NK-92 (cell line): Measurements from ENCODE around the gene KCNJ5.

Source experiments
- DNase-seq: peaks from one replicate; lab custom pipeline; 2025; ENCODE audit not compliant: unreplicated experiment; lab: John Stamatoyannopoulos, UW

Gene KCNJ5

DNA sequence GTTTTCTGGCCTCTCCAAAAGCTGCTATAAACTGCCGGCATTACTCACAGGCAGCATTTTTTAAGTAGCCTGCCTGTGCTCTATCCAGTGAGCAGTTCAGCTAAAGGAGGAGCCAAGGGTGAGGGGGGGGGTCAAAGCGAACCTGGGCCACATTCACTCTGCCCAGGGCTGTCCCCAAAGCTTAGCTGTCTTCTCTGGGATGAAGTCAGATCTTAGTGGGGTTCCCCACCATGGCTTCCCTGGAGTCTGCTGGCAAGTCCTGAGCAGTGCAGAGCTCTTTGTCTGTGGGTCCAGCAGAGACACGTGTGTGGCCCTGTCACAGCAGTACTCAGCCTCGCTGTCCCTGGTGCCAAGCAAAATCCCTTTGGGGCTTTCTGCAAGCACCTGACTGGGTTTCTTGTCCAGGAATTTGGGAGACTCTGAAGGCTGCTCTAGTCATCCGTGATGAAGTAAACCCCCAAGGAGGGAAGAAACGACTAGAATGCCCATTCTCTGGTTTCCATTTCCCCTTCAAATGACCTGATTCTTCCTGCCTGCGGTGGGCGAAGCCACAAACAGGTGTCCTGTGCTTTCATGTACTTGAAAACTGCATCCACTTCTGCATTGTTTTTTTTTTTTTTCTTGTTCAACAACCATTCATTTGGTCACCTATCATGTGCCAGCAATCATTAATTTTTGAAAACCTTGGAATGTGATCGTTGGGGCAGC is 2.6 kb downstream of the KCNJ5 start:
- DNase-seq, result no peak

DNA sequence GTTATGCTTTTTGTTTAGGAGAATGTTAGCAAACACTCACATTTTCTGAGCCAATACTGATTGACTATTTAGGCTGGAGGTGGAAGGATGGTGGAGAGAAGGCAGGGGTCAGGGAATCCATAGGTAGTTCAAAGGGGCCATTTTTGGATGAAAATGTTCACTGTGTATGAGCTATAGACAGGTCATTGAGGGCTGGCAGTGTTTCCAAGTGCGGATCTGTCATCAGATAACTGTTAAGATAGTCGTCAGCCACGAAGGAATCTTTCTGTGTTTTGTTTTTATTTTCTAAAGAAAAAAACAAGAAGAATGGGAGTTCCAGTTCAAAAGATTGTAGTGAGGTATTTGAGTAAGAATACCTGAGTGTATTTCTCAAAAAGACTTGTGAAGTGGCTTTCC is 3.1 kb downstream of the KCNJ5 start:
- DNase-seq, result no peak

DNA sequence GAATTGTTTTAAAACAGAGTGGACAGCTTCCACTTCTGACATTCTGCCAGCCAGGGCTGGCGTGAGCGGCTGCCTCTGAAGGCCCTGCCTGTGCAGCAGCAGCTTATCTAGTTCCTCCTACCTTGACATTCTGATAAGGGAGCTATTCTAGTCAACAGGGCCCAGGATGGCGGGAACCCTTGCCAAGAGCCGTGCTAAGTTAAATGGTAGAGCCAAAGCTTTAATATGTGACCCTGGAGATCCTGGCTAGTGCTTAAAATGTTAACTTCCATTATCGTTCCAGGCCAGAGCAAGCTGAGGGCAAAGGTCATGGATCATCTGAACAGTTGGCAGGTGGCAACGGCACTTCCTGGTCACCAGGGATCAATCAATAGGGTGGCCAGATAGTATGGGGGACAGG is 3.5 kb downstream of the KCNJ5 start:
- no peak for DNase-seq

- DNase-seq, result no peak
Observed at GRCh38 chr11:128895526-128895925, 4.4 kb downstream of the KCNJ5 start.

- DNase-seq, result no peak
Observed at GRCh38 chr11:128896356-128896755, 5.2 kb downstream of the KCNJ5 start.

GRCh38 chr11:128897826-128898225 is 6.7 kb downstream of the KCNJ5 start:
- DNase-seq, result no peak

DNA sequence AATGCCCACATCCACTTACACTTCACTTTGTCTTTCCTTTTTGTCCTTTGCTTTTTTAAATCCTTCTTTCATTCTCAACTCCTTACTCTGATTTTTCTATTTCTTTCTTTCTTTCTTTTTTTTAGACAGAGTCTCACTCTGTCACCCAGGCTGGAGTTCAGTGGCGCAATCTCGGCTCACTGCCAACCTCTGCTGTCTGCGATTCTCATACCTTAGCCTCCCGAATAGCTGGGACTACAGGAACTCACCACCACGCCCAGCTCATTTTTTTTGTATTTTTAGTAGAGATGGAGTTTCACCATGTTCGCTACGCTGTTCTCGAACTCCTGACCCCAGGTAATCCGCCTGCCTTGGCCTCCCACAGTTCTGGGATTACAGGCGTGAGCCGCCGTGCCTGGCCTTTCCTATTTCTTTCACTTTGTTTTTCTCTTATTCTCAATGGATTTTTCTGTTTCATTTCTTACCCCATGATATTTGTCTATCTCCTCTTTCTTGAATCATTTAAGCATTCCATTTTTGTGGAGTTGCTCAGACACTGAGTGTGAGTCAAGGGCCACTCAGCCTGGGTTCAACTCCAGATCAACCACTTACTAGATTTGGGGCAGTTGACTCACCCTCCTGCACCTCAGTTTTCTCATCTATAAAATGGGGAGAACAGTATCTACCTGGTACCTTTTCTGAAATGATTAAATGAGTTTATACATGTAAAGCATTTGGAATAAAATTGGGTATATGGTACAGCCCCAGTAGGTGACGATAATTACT is 7.6 kb downstream of the KCNJ5 start:
- no peak for DNase-seq

GRCh38 chr11:128900468-128900867 is 9.3 kb downstream of the KCNJ5 start:
- DNase-seq, result no peak

DNA sequence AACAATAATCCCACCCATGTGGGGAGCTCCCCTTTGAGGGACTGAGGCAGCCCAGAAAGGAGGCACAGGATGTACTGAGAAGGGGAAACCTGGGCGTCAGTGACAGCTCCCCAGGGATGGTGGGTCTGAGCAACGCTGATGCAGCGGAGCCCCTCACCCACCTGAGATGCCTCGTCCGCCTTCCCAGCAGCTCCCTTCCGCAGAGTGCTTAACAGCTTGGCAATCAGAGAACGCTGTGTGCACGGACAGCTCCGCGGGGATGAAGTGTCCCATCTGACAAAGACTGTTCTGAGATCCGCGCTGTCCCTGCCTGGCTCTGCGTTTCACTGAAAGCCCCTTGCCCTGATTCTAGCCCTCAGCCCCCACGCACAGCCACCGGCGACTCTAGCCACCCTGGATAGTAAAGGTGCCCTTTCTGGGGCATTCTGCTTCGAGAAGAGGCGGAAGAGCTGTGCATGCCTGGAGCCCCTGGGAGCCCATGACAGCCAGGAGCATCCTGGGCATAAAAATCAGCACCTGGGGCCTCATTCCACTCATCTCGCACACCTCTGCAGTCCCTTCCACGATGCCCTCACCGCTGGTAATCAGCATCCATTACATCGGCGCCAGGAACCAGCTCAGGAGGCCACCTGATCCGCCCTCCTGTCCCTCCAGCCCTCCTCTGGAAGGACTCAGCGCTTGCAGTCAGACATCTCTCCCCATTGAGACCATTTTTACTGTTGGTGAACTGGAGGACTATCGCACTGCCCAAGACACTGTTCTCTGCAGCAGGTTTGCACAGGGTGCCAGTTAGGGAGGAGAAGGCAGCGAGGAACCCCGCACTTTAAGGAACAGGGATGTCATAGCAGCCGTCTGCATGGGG is 10.7 kb downstream of the KCNJ5 start:
- no peak for DNase-seq

GRCh38 chr11:128902515-128903066 is 11.4 kb downstream of the KCNJ5 start:
- no peak for DNase-seq

DNA sequence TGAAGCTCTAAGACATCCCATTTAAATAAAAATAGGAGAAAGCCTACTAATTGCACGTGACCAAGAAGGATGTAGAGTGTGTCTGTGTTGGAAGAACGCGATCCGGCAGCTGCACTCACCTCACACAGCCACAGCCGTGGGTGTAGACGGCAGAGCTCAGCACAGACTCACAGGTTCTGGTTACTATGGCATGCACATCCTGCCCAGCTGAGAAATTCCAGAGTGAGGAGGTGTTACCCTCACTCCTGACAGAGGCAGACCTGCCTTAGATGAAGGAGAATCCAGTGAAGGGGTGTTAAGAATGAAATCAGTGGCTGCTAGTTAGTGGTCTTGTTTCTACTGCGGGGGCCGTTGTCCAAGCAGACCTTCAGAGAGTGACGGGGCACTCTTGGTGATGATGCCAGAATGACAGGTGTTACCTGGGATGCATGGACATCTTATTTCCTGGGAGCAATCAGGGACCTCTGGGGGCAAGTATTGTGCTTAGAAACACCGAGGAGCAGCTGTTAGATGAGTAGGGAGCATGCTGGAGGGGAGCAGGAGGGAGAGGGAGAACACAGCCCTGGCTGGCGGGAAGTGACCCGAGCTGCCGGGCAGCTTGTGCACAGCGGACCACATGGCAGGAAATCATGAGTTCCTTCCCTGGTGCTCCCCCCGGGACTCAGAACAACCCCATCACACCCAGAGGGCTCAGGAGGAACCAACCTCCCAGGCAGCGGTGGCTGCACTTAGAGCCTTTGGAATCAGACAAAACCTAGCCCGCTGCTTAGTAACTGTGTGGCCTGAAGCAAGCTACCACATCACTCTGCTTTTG is 12.3 kb downstream of the KCNJ5 start:
- no peak for DNase-seq

DNA sequence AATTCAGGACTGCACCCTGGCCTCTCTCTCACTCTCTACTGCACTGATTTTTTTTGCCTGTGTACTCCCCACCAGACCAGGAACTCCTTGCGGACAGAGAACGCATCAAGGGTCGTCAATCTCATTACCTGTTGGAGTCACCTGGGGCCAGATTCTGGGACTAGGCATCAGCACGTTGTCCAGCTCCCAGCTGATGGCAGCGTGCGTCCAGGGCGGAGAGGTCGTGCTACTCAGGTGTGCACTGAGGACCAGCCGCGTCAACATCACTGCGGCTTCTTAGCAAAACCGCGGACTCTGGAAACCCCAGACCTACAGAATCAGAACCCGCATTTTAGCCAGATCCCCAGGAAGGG is 13.1 kb downstream of the KCNJ5 start:
- DNase-seq, result no peak

- DNase-seq, result no peak
Observed at GRCh38 chr11:128904656-128905344, 13.6 kb downstream of the KCNJ5 start.

GRCh38 chr11:128905345-128906184 is 14.4 kb downstream of the KCNJ5 start:
- DNase-seq, result no peak

DNA sequence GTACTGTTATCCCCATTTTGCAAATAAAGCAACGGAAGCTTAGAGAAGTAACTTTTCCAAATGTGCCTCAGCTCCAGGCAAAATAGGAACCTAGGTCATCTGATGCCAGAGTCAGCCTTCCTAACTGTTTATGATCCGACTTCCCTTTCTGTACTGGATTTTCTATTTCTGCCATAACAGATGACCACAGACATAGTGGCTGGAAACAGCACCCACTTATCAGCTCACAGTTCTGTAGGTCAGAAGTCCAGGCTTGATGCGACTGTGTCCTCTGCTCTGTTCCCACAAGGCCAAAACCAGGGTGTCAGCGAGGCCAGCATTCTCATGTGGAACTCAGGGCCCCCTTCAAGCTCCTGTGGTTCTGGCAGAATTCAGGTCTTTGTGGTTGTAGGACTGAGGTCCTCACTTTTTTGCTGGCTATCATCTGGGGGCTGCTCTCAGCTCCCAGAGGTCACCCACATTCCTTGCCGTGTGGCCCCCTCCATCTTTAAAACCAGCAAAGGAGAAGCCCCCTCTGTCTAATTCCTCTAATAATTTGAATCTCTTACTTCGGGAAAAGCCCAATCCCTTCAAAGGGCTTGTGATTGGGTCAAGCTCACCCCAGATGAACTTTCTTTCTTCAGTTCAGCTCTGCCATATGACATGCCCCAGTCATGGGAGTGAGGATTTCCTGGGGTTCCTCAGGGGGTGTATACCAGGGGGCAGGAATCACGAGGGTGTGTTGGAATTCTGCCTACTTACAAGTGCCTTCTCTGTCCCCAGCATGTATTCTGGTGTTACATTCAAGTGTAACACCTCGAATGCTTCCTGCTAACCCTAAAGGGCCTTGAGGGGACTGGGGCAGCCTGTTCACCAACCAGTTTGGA is 15.3 kb downstream of the KCNJ5 start:
- DNase-seq, result no peak

- DNase-seq, result no peak
Observed at GRCh38 chr11:128907585-128907984, 16.4 kb downstream of the KCNJ5 start.

GRCh38 chr11:128908391-128909246 is 17.5 kb downstream of the KCNJ5 start:
- no peak for DNase-seq
